ENCODE results near the gene EPB41L4A.
"Not testable (repeated sequence)": the region's sequence is repeated elsewhere in the genome, so short reads cannot be mapped to it uniquely, and the experiment has no call there.

Gene EPB41L4A

DNA sequence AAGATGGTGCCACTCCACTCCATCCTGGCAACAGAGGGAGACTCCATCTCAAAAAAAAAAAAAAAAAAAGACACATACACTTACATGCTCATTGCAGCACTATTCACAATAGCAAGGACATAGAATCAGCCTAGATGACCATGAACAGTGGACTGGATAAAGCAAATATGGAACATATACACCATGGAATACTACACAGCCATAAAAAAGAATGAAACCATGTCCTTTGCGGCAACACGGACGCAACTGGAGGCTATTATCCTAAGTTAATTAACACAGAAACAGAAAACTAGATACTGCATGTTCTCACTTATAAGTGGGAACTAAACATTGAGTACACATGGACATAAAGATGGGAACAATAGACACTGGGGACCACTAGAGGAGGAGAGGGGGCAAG is 210.9 kb downstream of the EPB41L4A start:
- not testable (repeated sequence) for DNase-seq (ENCODE audit: low read depth in 2 of 2)

DNA sequence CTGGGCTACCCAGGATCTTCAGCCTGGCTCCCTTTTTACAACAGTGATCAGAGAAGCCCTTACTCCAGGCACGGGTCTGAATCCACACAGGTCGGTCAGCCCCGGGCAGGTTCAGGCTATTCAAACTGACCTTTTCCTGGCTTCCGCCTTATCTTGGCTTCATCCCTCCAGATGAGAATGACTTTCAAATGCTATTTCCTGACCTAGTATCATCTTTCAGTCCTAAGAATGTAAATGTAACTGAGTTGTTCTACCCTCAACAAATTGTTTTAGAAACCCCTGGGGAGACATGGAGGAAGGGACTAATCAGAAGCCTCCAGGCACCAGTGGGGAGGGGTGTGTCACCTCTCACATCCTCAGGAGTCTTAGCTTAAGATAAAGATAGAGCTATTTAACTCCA is 213.2 kb downstream of the EPB41L4A start:
- DNase-seq (ENCODE audit: low read depth in 2 of 2), result no peak

- DNase-seq (ENCODE audit: low read depth in 2 of 2), result no peak
Measured at GRCh38 chr5:112203229-112203628, 215.8 kb downstream of the EPB41L4A start.

GRCh38 chr5:112202694-112203093 is 216.4 kb downstream of the EPB41L4A start:
- no peak for DNase-seq (ENCODE audit: low read depth in 2 of 2)

DNA sequence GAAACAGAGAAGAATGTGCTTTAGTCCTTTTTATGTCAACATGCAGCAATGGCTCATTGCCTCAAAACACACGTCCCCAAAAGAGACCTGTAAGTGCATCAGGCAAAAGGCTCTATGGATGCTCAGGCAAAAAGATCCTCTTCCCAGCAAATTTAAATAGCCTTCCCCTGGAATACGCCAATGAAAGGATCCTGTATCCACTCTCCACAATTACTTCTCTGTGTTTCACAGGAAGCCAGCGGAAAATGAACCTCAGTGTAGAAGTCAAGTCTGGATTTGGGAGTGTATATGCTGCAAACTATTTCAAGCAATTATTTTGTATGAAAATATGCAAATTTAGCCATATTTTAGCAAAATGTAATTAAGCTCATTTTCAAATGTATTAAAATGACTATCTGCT is 217.9 kb downstream of the EPB41L4A start:
- DNase-seq (ENCODE audit: low read depth in 2 of 2), result no peak

GRCh38 chr5:112200131-112200530 is 218.9 kb downstream of the EPB41L4A start:
- DNase-seq (ENCODE audit: low read depth in 2 of 2), result no peak

- no peak for DNase-seq (ENCODE audit: low read depth in 2 of 2)
Measured at GRCh38 chr5:112196584-112196983, 222.5 kb downstream of the EPB41L4A start.

GRCh38 chr5:112195924-112196323 is 223.2 kb downstream of the EPB41L4A start:
- no peak for DNase-seq (ENCODE audit: low read depth in 2 of 2)

DNA sequence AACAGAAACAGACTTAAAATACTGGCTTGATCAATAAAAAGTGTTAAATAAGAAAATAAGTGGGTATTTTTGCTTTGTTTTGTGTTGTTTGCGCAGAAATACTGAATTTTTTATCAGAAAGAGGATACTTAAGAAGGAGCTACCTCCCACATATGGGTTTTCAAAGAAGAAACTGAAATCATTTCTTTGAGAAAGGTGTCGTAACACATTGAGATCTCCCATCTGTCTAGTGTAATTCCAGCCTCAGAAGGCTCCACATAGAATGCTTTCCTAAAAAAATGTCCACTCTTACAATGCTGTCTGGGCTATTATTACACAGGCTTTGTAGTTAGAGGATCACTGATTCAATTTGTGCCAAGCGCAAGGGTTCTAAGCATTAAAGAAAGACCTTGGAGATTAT is 226.2 kb downstream of the EPB41L4A start:
- DNase-seq (ENCODE audit: low read depth in 2 of 2), result no peak

DNA sequence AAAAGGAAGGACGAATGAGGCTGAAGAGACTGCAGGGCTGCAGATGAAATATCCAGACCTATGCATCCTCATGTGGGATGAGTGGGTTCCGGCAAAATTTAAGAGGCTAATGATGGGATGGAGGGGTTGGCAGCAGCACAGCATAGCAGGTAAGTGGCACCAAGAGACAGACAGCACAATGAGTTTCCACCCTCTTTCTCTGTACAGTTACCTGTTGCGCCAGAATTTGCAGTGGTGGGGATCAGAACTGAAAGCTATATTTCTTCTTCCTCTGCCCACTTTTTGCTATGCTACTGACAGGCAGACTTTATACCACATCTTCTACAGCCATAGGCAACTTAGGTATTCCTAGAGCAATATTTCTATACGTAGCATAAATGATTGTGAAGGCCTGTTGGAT is 227.0 kb downstream of the EPB41L4A start:
- no peak for DNase-seq (ENCODE audit: low read depth in 2 of 2)

- no peak for DNase-seq (ENCODE audit: low read depth in 2 of 2)
Measured at GRCh38 chr5:112189391-112189790, 229.7 kb downstream of the EPB41L4A start.

- no peak for DNase-seq (ENCODE audit: low read depth in 2 of 2)
Measured at GRCh38 chr5:112186401-112186990, 232.6 kb downstream of the EPB41L4A start.

DNA sequence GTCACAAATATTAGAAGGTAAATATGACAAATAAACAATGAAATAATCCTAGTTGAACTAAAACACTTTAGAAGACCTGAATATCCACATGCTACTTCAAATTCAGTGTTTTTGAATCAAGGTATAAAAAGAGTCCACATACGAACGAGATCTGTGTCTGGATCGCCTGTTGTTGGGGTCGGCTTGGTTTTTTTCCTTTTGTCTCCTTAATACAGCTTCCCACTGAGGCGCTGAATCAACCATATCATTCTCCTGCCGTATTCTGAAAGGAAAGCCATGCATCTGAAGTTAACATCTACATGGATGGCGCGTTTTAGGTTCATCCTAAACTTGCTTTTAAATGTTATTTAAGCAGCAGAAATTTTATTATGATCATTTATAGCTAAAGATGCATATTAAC is 235.2 kb downstream of the EPB41L4A start:
- no peak for DNase-seq (ENCODE audit: low read depth in 2 of 2)

- DNase-seq (ENCODE audit: low read depth in 2 of 2), result no peak
Measured at GRCh38 chr5:112183103-112183711, 235.9 kb downstream of the EPB41L4A start.

DNA sequence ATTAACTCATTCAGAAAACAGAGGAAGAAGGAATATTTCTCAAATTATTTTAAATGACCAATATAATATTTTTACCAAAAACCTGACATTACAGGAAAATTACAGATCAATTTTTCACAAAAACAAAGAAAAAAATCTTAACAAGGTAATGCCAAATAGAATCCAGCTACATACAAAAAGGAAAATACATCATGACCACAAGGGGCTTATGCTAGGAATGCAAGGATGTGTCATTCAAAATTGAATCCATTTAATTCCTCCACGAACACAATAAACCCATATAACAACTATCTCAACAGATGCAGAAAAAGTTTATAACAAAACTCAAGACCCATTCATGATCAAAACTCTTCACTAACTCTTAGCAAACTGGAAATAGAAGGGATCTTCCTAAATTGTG is 239.8 kb downstream of the EPB41L4A start:
- no peak for DNase-seq (ENCODE audit: low read depth in 2 of 2)

- peak; percentile 7 to 17 for DNase-seq (ENCODE audit: low read depth in 2 of 2)
Measured at GRCh38 chr5:112174959-112175594, 244.0 kb downstream of the EPB41L4A start.

GRCh38 chr5:112165897-112166737 is 253.0 kb downstream of the EPB41L4A start:
- DNase-seq (ENCODE audit: low read depth in 2 of 2), result no peak

- DNase-seq (ENCODE audit: low read depth in 2 of 2), result no peak
Measured at GRCh38 chr5:112165399-112165798, 253.7 kb downstream of the EPB41L4A start.

DNA sequence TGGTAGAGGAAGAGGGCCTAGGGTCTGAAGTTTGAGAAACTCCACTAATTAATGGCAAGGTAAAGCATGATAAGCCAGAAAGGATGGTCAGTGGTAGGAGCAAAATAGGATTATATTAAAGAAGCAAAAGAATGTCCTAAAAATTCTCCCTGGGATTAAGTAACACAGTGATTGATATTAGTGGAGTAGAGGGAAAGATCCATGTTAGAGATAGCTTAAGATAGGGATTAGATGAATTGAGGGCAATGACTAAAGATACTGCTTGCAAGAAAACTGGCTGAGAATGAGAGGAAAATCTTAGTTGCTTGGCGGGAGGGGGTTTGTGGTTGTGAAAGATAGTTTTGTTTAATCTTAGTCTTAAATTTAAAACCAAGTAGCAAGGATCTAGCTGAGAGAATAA is 255.6 kb downstream of the EPB41L4A start:
- DNase-seq (ENCODE audit: low read depth in 2 of 2), result no peak

DNA sequence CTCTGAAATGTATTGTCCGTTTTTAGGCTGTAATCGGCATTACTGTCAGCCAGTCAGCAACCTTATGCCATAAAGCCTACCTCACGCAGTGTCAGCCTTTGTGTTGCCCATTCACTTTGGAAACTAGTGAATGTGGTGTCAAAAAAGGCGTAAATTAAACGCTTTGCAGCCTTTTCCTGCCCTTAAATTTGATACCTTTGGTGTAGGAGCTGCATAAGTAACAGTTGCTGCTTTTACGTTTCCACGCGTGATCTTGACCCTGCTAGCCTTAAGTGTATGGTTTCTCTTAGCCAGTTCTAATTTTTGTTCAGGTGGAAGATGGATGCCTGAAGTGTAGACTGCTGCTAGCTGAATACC is 257.7 kb downstream of the EPB41L4A start:
- no peak for DNase-seq (ENCODE audit: low read depth in 2 of 2)

GRCh38 chr5:112160652-112161391 is 258.3 kb downstream of the EPB41L4A start:
- DNase-seq (ENCODE audit: low read depth in 2 of 2), result peak; percentile 88 to 93

DNA sequence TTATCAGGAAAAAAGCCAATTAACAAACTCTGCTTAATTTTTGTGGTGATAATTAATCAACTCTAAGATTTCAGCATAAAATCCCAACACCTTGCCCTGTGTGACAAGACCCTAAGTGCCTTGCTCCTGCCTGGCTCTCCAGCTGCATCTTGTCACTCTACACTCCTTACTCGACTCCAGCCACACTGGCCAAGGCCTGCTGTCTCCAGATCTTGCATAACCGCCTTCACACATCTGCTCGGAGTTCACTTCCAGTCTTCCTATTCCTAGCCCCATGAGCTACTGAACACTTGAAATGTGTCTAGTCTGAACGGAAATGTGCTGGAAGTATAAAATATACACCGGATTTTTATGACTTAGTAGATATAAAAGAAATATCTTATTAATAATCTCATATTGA is 259.6 kb downstream of the EPB41L4A start:
- DNase-seq (ENCODE audit: low read depth in 2 of 2), result no peak
